ENCODE measurements around the gene EEF2. TPM values are rescaled to one million over a fixed set of nuclear protein-coding genes. Genes with fewer than 3 reads are reported as not detected.
A peak's percentile ranks its signal among the peaks of the same experiment; 100 is the strongest.

The EEF2 gene
- total and polyA plus RNA-seq, 2 donors (not counting 3 experiments of a cell fraction or from before 2014, with no cell fraction given), result 1,496 to 2,318 TPM

GRCh38 chr19:3982701-3983541, 2.3 kb downstream of the EEF2 start:
- DNase-seq (ENCODE audit: low read depth, low spot score) (peak; percentile 12), FAIRE-seq (no peak)
- Histone ChIP-seq H3K9ac (replicated peaks; ENCODE audit: extremely low read depth, insufficient read depth, low read length) (peak overlapping the region; percentile 99), H3K4me1 (ENCODE audit: control insufficient read depth, extremely low read depth, insufficient read depth, low read length) (peaks cover 31% of the 10 kb centered on the region), H3K36me3 (ENCODE audit: control insufficient read depth in 2 of 2, extremely low read depth in 1 of 2, insufficient read depth in 2 of 2, low read length in 2 of 2) (peaks cover 41 to 58% of the 10 kb centered on the region in 2 experiments), H2AFZ (ENCODE audit: low read depth, low read length) (no peak overlapping the region), H3K9me1 (replicated peaks; ENCODE audit: control insufficient read depth, extremely low read depth, insufficient read depth, low read length) (no peaks in the 10 kb centered on the region), H3K4me3 (replicated peaks in 1 of 3; ENCODE audit: insufficient read depth in 1 of 3, low read depth in 1 of 3, low read length in 3 of 3) (no peak overlapping the region), H4K20me1 (replicated peaks; ENCODE audit: control insufficient read depth, extremely low read depth, insufficient read depth, low read length) (no peaks in the 10 kb centered on the region), H3K27ac (ENCODE audit: insufficient read depth, low read depth, low read length) (no peak overlapping the region), H3K9me3 (replicated peaks; ENCODE audit: control insufficient read depth, insufficient read depth, low read length) (no peaks in the 10 kb centered on the region), H3K27me3 (ENCODE audit: control insufficient read depth in 2 of 2, insufficient read depth in 2 of 2, low read length in 2 of 2) (no peaks in the 10 kb centered on the region), H3K4me2 (ENCODE audit: insufficient read depth, low read length) (peak overlapping the region; percentile 65), H3K79me2 (ENCODE audit: control insufficient read depth, insufficient read depth, low read length) (peaks cover 69% of the 10 kb centered on the region)
- intact Hi-C loops (cut with micrococcal nuclease), result no loop called here
- POLR2A ChIA-PET, result interaction anchor here (5.3 kb wide), 1 partner anchor 13 kb away, joined by 82 read pairs; the partner anchor contains the start of gene DAPK3
- CTCF ChIA-PET, result no interaction called here
- peak; percentile 25 for TF ChIP-seq FOS (IDR thresholded peaks at IDR 0.05; ENCODE audit: borderline replicate concordance, insufficient read depth, low read length)
- no peak for TF ChIP-seq JUN (IDR thresholded peaks at IDR 0.05; ENCODE audit: borderline replicate concordance, insufficient read depth, insufficient read length, low read depth)
- dilution Hi-C loops (cut with MboI; ENCODE audit: extremely low pct_ligation_motif_present, low sequenced_read_pairs), result no loop called here
- TSS peak; percentile 3 for BruUV-seq (replicated peaks)

- no peak overlapping the region for H3K4me2 ChIP-seq (ENCODE audit: insufficient read depth, low read length)
- no peak overlapping the region for H2AFZ ChIP-seq (ENCODE audit: low read depth, low read length)
- TF ChIP-seq POLR2AphosphoS5 (IDR thresholded peaks at IDR 0.05; ENCODE audit: insufficient read depth, low read depth, low read length) (peak; percentile 45), EZH2 (IDR thresholded peaks at IDR 0.05; ENCODE audit: borderline replicate concordance, low read depth, low read length, severe bottlenecking) (no peak), GATA2 (IDR thresholded peaks at IDR 0.05; ENCODE audit: insufficient read depth, insufficient read length, low read depth, low read length) (no peak), MYC (IDR thresholded peaks at IDR 0.05; ENCODE audit: low read depth, low read length) (no peak)
- BruUV-seq (replicated peaks), result no TSS peak
- H4K20me1 ChIP-seq (replicated peaks; ENCODE audit: control insufficient read depth, extremely low read depth, insufficient read depth, low read length), result no peaks in the 10 kb centered on the region
- dilution Hi-C loops (cut with MboI; ENCODE audit: extremely low pct_ligation_motif_present, low sequenced_read_pairs) (no loop called here), intact Hi-C loops (cut with micrococcal nuclease) (no loop called here)
- no peak overlapping the region for H3K27ac ChIP-seq (ENCODE audit: insufficient read depth, low read depth, low read length)
- peaks cover 50 to 67% of the 10 kb centered on the region in 2 experiments for H3K36me3 ChIP-seq (ENCODE audit: control insufficient read depth in 2 of 2, extremely low read depth in 1 of 2, insufficient read depth in 2 of 2, low read length in 2 of 2)
- H3K9me3 ChIP-seq (replicated peaks; ENCODE audit: control insufficient read depth, insufficient read depth, low read length), result no peaks in the 10 kb centered on the region
- CTCF ChIA-PET, result no interaction called here
- no peaks in the 10 kb centered on the region for H3K27me3 ChIP-seq (ENCODE audit: control insufficient read depth in 2 of 2, insufficient read depth in 2 of 2, low read length in 2 of 2)
- POLR2A ChIA-PET, result interaction anchor here (5.3 kb wide), 1 partner anchor 12 kb away, joined by 82 read pairs; the partner anchor contains the start of gene DAPK3
- H3K9ac ChIP-seq (replicated peaks; ENCODE audit: extremely low read depth, insufficient read depth, low read length), result no peak overlapping the region
- FAIRE-seq, result no peak
- no peak for DNase-seq (ENCODE audit: low read depth, low spot score)
- H3K4me3 ChIP-seq (replicated peaks in 1 of 3; ENCODE audit: insufficient read depth in 1 of 3, low read depth in 1 of 3, low read length in 3 of 3), result no peak overlapping the region
- H3K79me2 ChIP-seq (ENCODE audit: control insufficient read depth, insufficient read depth, low read length), result peaks cover 78% of the 10 kb centered on the region
- H3K4me1 ChIP-seq (ENCODE audit: control insufficient read depth, extremely low read depth, insufficient read depth, low read length), result peaks cover 28% of the 10 kb centered on the region
- no peaks in the 10 kb centered on the region for H3K9me1 ChIP-seq (replicated peaks; ENCODE audit: control insufficient read depth, extremely low read depth, insufficient read depth, low read length)
Observed at GRCh38 chr19:3981736-3982681, 3.3 kb downstream of the EEF2 start.
